Measurements from ENCODE around the gene SPN. TPM values are rescaled to one million over a fixed set of nuclear protein-coding genes. Genes with fewer than 3 reads are reported as not detected.
"Not testable (repeated sequence)": the region's sequence is repeated elsewhere in the genome, so short reads cannot be mapped to it uniquely, and the experiment has no call there.

The SPN gene
- total RNA-seq, 2 donors from 2014 or later: 1.8 to 3.5 TPM

DNA sequence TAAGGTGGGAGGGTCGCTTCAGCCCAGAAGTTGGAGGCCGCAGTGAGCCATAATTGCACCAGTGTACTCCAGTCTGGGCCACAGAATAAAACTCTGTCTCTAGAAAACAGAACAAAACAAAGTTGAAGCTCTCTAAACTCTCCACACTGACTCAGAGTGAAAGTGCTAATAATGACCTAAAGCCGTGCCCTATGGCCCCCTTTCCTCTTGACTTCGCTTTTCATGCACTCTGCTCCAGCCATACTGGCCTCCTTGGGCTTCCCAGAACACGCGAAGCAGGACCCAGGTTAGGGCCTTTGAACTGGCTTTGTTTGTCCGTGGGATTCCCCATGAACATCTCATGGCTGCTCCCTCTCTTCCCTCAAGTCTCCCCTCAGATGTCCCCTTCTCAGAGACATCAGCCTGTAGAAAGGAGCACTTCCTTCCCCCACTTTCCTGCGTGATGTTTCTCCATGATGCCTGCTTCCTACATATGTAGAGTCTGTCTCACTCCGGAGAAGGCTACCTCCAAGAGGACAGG, 18.6 kb upstream of the SPN start:
- no peak for DNase-seq
- no peak for ATAC-seq
- intact Hi-C loops (cut with DNase I, micrococcal nuclease): no loop called here

DNA sequence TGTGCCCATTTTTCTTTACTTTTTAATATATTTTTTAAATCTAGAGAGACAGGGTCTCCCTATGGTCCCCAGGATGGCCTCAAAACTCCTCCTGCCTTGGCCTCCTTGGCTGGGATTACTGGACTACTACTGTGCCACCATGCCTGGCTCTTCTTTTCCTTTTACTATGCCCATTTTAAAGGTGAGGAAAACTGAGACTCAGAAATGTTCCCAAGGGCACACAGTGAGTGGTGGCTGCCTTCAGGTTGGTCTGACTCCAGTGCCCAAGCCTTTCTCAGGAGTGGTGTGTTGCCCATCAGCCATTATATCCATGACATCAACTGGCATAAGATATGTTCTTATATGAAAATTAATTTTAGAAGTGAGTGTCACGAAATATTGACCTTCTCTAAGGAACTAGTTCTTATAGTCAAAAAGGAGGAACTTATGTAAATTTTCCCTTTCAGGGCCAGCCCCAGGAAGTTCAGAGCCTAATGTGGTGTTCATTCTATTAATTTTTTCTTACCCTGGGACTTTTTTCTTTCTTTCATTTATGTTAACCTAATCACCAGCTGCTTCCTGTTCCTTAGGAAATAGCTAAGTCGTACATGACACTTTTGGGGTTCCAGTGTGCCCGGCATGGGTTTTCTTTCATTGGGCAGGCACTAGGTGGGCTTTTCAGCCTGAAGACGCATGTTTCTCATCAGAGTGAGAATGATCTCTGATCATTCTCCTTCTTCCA, 17.9 kb upstream of the SPN start:
- intact Hi-C loops (cut with DNase I, micrococcal nuclease): no loop called here
- ATAC-seq: no peak

GRCh38 chr16:29645694-29646187, 17.3 kb upstream of the SPN start:
- DNase-seq (no peak), ATAC-seq (peak; percentile 60)
- intact Hi-C loops (cut with DNase I, micrococcal nuclease): no loop called here

More for the DNA sequence above, 17.9 kb upstream of the SPN start:
- no peak for DNase-seq

DNA sequence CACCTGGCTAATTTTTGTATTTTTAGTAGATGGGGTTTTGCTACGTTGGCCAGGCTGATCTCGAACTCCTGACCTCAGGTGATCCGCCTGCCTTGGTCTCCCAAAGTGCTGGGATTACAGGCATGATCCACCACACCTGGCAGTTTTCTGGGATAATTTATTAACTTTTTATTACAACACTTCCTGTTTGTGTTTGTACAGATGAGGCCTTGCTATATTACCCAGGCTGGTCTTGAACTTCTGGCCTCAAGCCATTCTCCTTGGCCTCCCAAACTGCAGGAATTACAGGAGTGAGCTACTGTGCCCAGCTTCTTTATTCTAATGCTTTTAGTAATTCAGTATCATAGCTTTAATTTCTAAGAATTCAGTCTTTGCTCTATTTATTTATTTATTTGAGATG, 16.1 kb upstream of the SPN start:
- ATAC-seq: no peak
- intact Hi-C loops (cut with DNase I, micrococcal nuclease): no loop called here

DNA sequence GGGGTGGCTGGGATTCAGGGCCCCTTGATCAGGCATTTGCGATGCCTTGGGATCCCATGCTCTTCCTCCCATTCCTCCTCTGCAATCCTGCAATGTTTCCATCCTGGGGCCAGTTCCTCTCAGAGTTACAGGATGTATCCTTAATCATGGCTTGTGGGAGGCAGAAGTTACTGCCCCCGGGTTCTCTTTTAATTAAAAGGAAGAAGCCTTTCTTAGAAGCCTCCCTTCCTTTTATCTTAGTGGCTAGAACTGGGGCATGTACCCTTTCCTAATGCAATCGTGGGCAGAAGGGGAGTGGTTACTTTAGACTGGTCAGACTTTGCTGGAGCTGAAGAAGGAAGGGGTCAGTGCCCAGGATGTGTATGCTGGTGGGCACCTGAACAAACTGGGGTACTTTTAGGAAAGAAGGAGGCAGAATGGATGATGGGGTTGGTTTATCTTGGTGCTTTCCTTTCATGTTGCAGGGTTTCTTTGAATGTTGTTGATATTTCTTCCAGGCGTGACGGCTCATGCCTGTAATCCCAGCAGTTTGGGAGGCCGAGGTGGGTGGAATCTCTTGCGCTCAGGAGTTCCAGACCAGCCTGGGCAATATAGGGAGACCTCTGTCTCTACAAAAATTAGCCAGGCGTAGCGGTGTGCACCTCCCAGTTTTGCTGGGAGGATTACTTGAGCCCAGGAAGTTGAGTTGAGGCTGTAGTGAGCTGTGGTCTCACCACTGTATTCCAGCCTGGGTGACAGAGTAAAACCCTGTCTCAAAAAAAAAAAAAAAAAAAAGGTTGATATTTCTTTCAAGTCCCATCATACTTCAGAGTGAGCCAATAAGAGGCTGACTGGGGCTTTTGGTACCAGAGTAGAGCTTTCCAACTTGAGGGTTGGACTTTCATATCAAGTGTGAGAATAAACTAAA, 13.2 kb upstream of the SPN start:
- intact Hi-C loops (cut with DNase I, micrococcal nuclease): no loop called here
- no peak for ATAC-seq

More for the DNA sequence above, 16.1 kb upstream of the SPN start:
- no peak for DNase-seq

GRCh38 chr16:29650771-29651170, 12.3 kb upstream of the SPN start:
- no peak for ATAC-seq
- intact Hi-C loops (cut with DNase I, micrococcal nuclease): no loop called here
- no peak for DNase-seq

More for the DNA sequence above, 13.2 kb upstream of the SPN start:
- no peak for DNase-seq

- DNase-seq (no peak), ATAC-seq (no peak)
- intact Hi-C loops (cut with DNase I, micrococcal nuclease): no loop called here
These were observed 11.2 kb upstream of the SPN start for GRCh38 chr16:29651774-29652349.

GRCh38 chr16:29653471-29653870, 9.6 kb upstream of the SPN start:
- intact Hi-C loops (cut with DNase I, micrococcal nuclease): no loop called here
- DNase-seq (no peak), ATAC-seq (no peak)

DNA sequence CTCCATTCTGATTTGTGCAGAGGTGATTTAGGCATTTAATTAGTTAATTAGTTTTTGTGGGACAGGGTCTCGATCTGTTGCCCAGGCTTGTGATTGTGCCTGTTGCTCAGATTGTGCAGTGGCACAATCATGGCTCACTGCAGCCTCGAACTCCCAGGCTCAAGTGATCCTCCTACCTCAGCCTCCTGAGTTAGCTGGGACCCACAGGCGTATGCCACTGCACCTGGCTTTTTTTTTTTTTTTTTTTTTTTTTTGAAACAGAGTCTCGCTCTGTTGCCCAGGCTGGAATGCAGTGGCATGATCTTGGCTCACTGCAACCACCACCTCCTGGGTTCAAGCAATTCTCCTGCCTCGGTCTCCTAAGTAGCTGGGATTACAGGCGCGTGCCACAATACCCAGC, 9.2 kb upstream of the SPN start:
- intact Hi-C loops (cut with DNase I, micrococcal nuclease); ATAC-seq; DNase-seq: not testable (repeated sequence)

DNA sequence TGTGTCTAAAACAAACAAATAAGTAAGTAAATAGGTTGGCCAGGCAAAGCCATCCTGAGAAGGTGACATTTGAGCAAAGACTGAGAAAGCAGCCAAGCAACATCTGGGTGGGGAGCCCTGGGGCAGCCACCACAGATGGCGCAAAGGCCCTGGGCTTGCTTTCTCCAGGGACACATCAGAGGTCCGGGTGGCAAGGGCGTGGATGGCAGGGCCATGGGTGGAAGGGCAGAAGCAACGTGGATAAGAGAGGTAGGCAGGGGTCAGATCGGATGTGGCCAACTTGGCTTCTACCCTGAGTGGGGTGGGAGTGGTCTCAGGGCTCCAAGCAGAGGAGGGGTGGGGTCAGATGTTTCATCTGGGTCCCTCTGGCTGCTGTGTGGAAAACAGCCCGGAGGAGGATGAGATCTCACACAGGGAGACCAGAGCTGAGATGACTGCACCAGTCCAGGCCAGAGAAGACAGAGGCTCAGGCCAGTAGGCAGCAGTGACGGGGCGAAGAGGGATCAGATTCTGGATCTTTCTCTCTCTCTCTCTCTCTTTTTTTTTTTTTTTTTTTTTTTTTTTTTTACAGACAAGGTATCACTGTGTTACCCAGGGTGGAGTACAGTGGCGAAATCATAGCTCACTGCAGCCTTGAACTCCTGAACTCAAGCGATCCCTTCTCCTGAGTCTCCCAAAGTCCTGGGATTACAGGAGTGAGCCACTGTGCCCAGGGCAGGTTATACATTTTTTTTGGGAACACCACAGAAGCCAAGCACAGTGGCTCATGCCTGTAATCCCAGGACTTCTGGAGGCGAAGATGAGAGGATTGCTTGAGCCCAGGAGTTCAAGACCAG, 6.1 kb upstream of the SPN start:
- DNase-seq (no peak), ATAC-seq (no peak)
- intact Hi-C loops (cut with DNase I, micrococcal nuclease): no loop called here

GRCh38 chr16:29658705-29659104, 4.3 kb upstream of the SPN start:
- no peak for DNase-seq
- intact Hi-C loops (cut with DNase I, micrococcal nuclease): no loop called here

GRCh38 chr16:29662000-29662728, 883 bp upstream of the SPN start:
- intact Hi-C loops (cut with DNase I, micrococcal nuclease): no loop called here
- ATAC-seq (no peak), DNase-seq (no peak)

More at GRCh38 chr16:29658705-29659104, 4.3 kb upstream of the SPN start:
- no peak for ATAC-seq

DNA sequence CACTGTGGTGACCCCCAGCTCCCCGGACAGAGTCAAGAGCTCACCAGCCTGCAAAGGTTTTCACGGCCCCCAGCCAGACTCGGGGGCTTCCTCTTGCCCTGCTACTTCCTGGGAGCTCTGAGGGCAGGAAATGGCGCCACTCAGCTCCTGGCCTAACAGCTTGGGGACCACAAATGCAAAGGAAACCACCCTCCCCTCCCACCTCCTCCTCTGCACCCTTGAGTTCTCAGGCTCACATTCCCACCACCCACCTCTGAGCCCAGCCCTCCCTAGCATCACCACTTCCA, 375 bp upstream of the SPN start:
- ATAC-seq (no peak), DNase-seq (peak in 1 of 2 donors; percentile 30)
- intact Hi-C loops (cut with DNase I, micrococcal nuclease): no loop called here

DNA sequence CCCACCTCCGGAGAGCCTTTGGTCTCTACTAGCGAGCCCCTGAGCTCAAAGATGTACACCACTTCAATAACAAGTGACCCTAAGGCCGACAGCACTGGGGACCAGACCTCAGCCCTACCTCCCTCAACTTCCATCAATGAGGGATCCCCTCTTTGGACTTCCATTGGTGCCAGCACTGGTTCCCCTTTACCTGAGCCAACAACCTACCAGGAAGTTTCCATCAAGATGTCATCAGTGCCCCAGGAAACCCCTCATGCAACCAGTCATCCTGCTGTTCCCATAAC, 702 bp downstream of the SPN start:
- intact Hi-C loops (cut with DNase I, micrococcal nuclease): no loop called here
- ATAC-seq (no peak), DNase-seq (no peak)

GRCh38 chr16:29664091-29664921, 1.3 kb downstream of the SPN start:
- ATAC-seq: no peak
- intact Hi-C loops (cut with DNase I, micrococcal nuclease): no loop called here
- DNase-seq: peak in 1 of 2 donors; percentile 39

- intact Hi-C loops (cut with DNase I, micrococcal nuclease): no loop called here
- DNase-seq: no peak
- no peak for ATAC-seq
These were observed 2.4 kb downstream of the SPN start for GRCh38 chr16:29665294-29666077.

GRCh38 chr16:29667322-29667610, 4.2 kb downstream of the SPN start:
- intact Hi-C loops (cut with DNase I, micrococcal nuclease); DNase-seq; ATAC-seq: not testable (repeated sequence)

Data from left colon (tissue), 2 donors.